Vagina (tissue), 2 donors: ENCODE results near the gene ANKRD24. TPM values are rescaled to one million over a fixed set of nuclear protein-coding genes. Genes with fewer than 3 reads are reported as not detected.
"Not testable (repeated sequence)": the region's sequence is repeated elsewhere in the genome, so short reads cannot be mapped to it uniquely, and the experiment has no call there.

Source experiments
- DNase-seq, 2 donors: peaks; one replicate each; pipeline ENCODE4 v3.0.0-alpha.2; 2017; ENCODE audit errors: extremely low spot score in 2 of 2
- H3K27ac ChIP-seq: fragments of 200-600 bp; sonication (generic); one replicate; pipeline ENCODE4 v1.5.1; 2019
- H3K27me3 ChIP-seq: fragments of 200-600 bp; sonication (generic); one replicate; pipeline ENCODE4 v1.5.1; 2019
- H3K36me3 ChIP-seq, 2 donors: fragments of 200-600 bp; sonication (generic); one replicate each; pipeline ENCODE4 v1.5.1; 2017 to 2019
- H3K4me1 ChIP-seq: fragments of 200-600 bp; sonication (generic); one replicate; pipeline ENCODE4 v1.5.1; 2019
- H3K4me3 ChIP-seq, 2 donors: fragments of 200-600 bp; sonication (generic); 1 replicate in 1 of 2; 2 replicates in 1 of 2; pipeline ENCODE4 v1.5.1; 2016 to 2019
- H3K9me3 ChIP-seq: fragments of 200-600 bp; sonication (generic); one replicate; pipeline ENCODE4 v1.5.1; 2019
- POLR2A ChIP-seq, 2 donors: fragments of 450-650 bp; IDR thresholded peaks; one replicate each; pipeline ENCODE4 v1.6.1; 2017; ENCODE audit warnings: antibody characterized with exemption in 2 of 2, mild to moderate bottlenecking in 2 of 2, moderate library complexity in 2 of 2
- POLR2AphosphoS5 ChIP-seq, 2 donors: sonication (generic); formaldehyde crosslinking; IDR thresholded peaks; one replicate each; pipeline ENCODE4 v1.9.0; 2017; ENCODE audit warnings: antibody characterized with exemption in 2 of 2, mild to moderate bottlenecking in 2 of 2, low read depth in 1 of 2; ENCODE audit not compliant: insufficient read depth in 1 of 2
- intact Hi-C: fragments of 100-400 bp; cut with DNase I; formaldehyde crosslinking; loops from one replicate; pipeline ENCODE4 v1.15.1; 2023
- total RNA-seq: library from RNA; depleted of rRNA; stranded (reverse); fragments of >200 nt; gene quantifications from one replicate; pipeline ENCODE4 v1.2.3, GENCODE V29; 2016
- TF ChIP-seq, protein P1 (sequence below), 3 experiments: fragments of 450-650 bp in 2 of 3; fragments of 200-600 bp in 1 of 3; sonication (generic) in 1 of 3; IDR thresholded peaks; one replicate each; pipeline ENCODE4 v1.5.1; 2017 to 2019; ENCODE audit warnings: antibody characterized with exemption in 3 of 3, mild to moderate bottlenecking in 2 of 3, moderate library complexity in 2 of 3

Gene ANKRD24
- total RNA-seq, 1 donor from 2014 or later = 0.25 TPM

DNA sequence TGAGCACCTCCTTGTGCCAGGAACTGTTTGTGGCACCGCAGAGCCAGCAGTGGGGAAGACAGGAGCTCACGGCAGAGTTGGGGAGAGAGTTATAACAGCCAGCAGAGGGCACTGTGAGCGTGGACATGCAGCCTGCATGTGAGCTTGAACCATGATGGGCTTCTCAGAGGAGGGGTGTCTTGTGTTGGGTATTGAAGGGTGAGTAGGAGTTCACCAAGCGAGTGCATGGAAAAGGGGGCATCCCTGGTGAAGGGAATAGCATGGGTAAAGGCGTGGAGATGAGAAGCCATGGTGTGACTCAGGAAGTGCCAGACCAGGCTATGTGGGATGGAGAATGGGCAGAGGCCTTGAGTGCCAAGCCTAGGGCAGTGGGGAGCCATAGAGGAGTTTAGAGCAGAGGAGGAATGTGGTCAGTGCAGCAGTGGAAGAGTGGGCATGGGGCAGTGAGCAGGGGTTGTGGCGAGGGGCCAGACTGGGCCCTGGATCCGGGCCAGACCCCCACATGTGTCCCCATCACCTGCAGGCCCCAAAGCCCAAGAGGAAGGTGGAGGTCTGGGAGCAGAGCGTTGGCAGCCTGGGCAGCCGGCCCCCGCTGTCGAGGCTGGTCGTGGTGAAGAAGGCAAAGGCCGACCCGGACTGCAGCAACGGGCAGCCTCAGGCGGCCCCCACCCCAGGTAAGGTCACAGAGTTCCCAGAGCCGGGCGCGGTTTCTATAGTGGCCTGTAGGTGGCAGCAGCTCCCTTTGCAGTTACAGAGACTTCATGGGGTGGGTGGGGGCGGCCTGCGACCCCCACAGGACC lies 84.8 kb downstream of the ANKRD24 start:
- Histone ChIP-seq H3K27ac (no peak overlapping the region), H3K36me3 (peaks cover 0 to 46% of the 10 kb centered on the region in 2 donors), H3K27me3 (no peaks in the 10 kb centered on the region), H3K4me1 (no peaks in the 10 kb centered on the region), H3K9me3 (no peaks in the 10 kb centered on the region), H3K4me3 (no peak overlapping the region)
- TF ChIP-seq POLR2AphosphoS5 (IDR thresholded peaks at IDR 0.05; ENCODE audit: insufficient read depth in 1 of 2, low read depth in 1 of 2) = no peak
- TF ChIP-seq, protein P1, sequence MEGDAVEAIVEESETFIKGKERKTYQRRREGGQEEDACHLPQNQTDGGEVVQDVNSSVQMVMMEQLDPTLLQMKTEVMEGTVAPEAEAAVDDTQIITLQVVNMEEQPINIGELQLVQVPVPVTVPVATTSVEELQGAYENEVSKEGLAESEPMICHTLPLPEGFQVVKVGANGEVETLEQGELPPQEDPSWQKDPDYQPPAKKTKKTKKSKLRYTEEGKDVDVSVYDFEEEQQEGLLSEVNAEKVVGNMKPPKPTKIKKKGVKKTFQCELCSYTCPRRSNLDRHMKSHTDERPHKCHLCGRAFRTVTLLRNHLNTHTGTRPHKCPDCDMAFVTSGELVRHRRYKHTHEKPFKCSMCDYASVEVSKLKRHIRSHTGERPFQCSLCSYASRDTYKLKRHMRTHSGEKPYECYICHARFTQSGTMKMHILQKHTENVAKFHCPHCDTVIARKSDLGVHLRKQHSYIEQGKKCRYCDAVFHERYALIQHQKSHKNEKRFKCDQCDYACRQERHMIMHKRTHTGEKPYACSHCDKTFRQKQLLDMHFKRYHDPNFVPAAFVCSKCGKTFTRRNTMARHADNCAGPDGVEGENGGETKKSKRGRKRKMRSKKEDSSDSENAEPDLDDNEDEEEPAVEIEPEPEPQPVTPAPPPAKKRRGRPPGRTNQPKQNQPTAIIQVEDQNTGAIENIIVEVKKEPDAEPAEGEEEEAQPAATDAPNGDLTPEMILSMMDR (IDR thresholded peaks at IDR 0.05) = peak; percentile 73 to 86 (median 74)
- no peak for DNase-seq
- intact Hi-C loops = no loop called here

DNA sequence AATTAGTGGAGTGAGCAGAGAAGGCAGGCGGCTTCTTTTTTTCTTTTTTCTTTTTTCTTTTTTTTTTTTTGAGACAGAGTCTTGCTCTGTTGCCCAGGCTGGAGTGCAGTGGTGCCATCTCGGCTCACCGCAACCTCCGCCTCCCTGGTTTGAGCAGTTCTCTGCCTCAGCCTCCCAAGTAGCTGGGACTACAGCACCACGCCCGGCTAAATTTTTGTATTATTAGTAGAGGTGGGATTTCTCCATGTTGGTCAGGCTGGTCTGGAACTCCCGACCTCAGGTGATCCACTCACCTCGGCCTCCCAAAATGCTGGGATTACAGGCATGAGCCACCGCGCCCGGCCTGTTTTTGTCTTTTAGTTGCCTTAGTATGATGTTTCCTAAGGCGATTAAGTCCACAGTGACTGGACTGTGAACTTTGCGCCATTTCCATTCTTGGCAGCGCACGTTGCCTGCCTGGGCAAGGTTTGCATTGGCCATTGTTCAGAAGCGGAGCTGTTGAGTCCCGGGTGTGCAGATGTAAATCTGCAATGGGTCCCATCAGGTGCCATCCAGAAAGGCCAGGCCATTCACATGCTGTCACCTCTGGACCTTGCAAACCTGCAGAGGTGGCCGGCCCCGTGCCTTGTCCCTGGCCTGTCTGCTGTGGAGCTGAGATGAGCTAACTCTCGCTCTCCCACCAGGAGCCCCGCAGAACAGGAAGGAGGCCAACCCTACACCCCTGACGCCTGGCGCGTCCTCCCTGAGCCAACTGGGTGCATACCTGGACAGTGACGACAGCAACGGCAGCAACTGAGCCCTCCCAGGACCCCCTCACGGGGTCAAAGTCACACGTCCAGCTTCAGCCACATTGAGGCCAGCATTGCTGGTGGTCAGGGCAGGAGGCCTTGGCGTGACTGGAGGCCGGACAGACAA lies 85.7 kb downstream of the ANKRD24 start:
- Histone ChIP-seq H3K4me1 (no peaks in the 10 kb centered on the region), H3K27ac (no peak overlapping the region), H3K27me3 (no peaks in the 10 kb centered on the region), H3K9me3 (no peaks in the 10 kb centered on the region), H3K36me3 (peaks cover 0 to 38% of the 10 kb centered on the region in 2 donors), H3K4me3 (no peak overlapping the region)
- intact Hi-C loops = no loop called here
- TF ChIP-seq, protein P1 (IDR thresholded peaks at IDR 0.05) = no peak
- TF ChIP-seq POLR2AphosphoS5 (IDR thresholded peaks at IDR 0.05; ENCODE audit: insufficient read depth in 1 of 2, low read depth in 1 of 2) (no peak), POLR2A (IDR thresholded peaks at IDR 0.05) (no peak)
- DNase-seq = no peak

DNA sequence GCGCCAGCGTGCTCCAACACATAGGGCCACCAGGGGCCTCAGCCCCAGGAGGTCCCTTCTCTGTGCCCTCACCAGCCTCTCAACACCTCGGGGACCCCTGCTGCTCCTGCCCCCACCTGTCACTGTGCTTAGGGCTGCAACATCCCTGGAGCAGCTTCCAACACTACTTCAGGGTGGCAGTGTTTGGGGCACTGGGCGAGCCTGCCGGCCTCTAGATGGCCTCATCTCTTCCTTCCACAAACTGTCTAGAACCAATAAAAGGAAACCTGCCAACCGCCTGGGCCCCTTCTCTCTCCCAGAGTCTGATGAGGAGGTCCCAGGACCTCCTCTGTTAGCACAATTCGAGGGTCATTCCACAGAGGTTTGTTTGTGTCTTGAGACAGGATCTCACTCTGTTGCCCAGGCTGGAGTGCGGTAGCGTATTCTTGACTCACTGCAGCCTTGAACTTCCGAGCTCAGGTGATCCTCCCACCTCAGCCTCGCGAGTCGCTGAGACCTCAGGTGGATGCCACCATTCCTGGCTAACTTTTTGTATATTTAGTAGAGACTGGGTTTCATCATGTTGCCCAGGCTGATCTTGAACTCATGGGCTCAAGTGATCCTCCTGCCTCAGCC lies 86.4 kb downstream of the ANKRD24 start:
- intact Hi-C loops = no loop called here

DNA sequence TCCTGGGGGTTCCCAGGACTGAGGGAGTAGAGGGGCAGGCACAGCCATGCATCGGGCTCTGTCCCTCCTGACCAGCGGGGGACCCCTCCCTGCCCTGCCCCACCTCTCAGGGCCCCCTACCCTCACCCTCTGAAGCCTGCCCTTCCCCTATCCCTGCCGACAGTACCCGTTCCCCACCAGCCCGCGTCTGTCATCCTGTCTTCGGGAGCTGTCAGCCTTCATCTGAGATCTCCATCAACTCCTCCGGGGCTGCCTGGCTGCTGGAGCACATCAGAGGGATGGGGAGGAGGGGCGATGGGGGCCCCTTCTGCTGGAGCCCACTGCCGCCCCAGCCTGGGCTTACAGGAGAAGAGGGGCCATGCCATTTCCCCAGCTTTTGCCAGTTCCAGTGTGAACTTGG lies 90.4 kb downstream of the ANKRD24 start:
- TF ChIP-seq POLR2A (IDR thresholded peaks at IDR 0.05) (no peak), POLR2AphosphoS5 (IDR thresholded peaks at IDR 0.05; ENCODE audit: insufficient read depth in 1 of 2, low read depth in 1 of 2) (no peak)
- TF ChIP-seq, protein P1 (IDR thresholded peaks at IDR 0.05) = no peak
- DNase-seq = no peak

More for the DNA sequence above, 86.4 kb downstream of the ANKRD24 start:
- no peaks in the 10 kb centered on the region for H3K4me1 ChIP-seq
- H3K9me3 ChIP-seq = no peaks in the 10 kb centered on the region
- TF ChIP-seq, protein P1 (IDR thresholded peaks at IDR 0.05) = no peak
- TF ChIP-seq POLR2AphosphoS5 (IDR thresholded peaks at IDR 0.05; ENCODE audit: insufficient read depth in 1 of 2, low read depth in 1 of 2) = no peak
- TF ChIP-seq POLR2A (IDR thresholded peaks at IDR 0.05) = no peak
- H3K4me3 ChIP-seq = no peak overlapping the region
- H3K27me3 ChIP-seq = no peaks in the 10 kb centered on the region
- H3K36me3 ChIP-seq = peaks cover 0 to 33% of the 10 kb centered on the region in 2 donors
- H3K27ac ChIP-seq = no peak overlapping the region
- no peak for DNase-seq

DNA sequence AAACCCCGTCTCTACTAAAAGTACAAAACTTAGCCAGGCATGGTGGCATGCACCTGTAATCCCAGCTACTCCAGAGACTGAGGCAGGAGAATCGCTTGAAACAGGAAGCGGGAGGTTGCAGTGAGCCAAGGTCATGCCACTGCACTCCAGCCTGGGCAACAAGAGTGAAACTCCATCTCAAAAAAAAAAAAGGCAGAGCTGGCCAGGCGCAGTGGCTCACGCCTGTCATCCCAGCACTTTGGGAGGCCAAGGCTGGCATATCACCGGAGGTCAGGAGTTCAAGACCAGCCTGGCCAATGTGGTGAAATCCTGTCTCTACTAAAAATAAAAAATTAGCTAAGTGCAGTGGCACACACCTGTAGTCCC lies 91.8 kb downstream of the ANKRD24 start:
- not testable (repeated sequence) for H3K27ac ChIP-seq, DNase-seq, H3K36me3 ChIP-seq, H3K27me3 ChIP-seq, H3K4me3 ChIP-seq, H3K9me3 ChIP-seq, H3K4me1 ChIP-seq
- intact Hi-C loops = loop anchor here (10.0 kb wide), 1 partner anchor 120 kb away; no protein-coding TSS in a partner anchor

More for the DNA sequence above, 90.4 kb downstream of the ANKRD24 start:
- H3K27ac ChIP-seq = no peak overlapping the region
- H3K9me3 ChIP-seq = no peaks in the 10 kb centered on the region
- intact Hi-C loops = loop anchor here (10.0 kb wide), 1 partner anchor 122 kb away; no protein-coding TSS in a partner anchor
- no peaks in the 10 kb centered on the region for H3K4me1 ChIP-seq
- no peaks in the 10 kb centered on the region for H3K27me3 ChIP-seq
- no peak overlapping the region for H3K4me3 ChIP-seq
- H3K36me3 ChIP-seq = peaks cover 0 to 13% of the 10 kb centered on the region in 2 donors
